Fibroblast of lung (primary cell): ENCODE data around the gene PPM1A. TPM values are rescaled to one million over a fixed set of nuclear protein-coding genes. Genes with fewer than 3 reads are reported as not detected.

Experiments used
- DNase-seq, 2 donors: peaks; one replicate each; pipeline versions ENCODE4 v3.0.0 to v3.0.0-alpha.2; 2010; ENCODE audit warnings: low read depth in 2 of 2
- H2AFZ ChIP-seq: 2 replicates; pipeline ENCODE4 v1.5.1; 2012; ENCODE audit warnings: low read length, control low read depth, inconsistent platforms
- H3K27ac ChIP-seq: 2 replicates; pipeline ENCODE4 v1.5.1; 2011; ENCODE audit warnings: low read length, control low read depth; ENCODE audit not compliant: insufficient read depth
- H3K27me3 ChIP-seq: 2 replicates; pipeline ENCODE4 v1.5.1; 2011; ENCODE audit warnings: mild to moderate bottlenecking, low read length; ENCODE audit not compliant: control insufficient read depth, insufficient read depth
- H3K36me3 ChIP-seq: 2 replicates; pipeline ENCODE4 v1.5.1; 2011; ENCODE audit warnings: low read length; ENCODE audit not compliant: control insufficient read depth, insufficient read depth
- H3K4me1 ChIP-seq: 2 replicates; pipeline ENCODE4 v1.5.1; 2011; ENCODE audit warnings: low read length; ENCODE audit not compliant: control insufficient read depth, insufficient read depth; ENCODE audit errors: extremely low read depth
- H3K4me2 ChIP-seq: 2 replicates; pipeline ENCODE4 v1.5.1; 2011; ENCODE audit warnings: low read length, control low read depth; ENCODE audit not compliant: insufficient read depth; ENCODE audit errors: extremely low read depth
- H3K4me3 ChIP-seq, 4 experiments: fragments of 200-600 bp in 1 of 4; sonication (generic) in 1 of 4; replicated peaks in 1 of 4; 2 replicates each; pipeline ENCODE4 v1.5.1; 2011 to 2016; ENCODE audit warnings: low read length in 4 of 4, low read depth in 3 of 4, mild to moderate bottlenecking in 3 of 4, control low read depth in 2 of 4, inconsistent platforms in 1 of 4, mixed read lengths in 1 of 4; ENCODE audit not compliant: insufficient read depth in 1 of 4; ENCODE audit errors: control extremely low read depth in 1 of 4
- H3K79me2 ChIP-seq: 2 replicates; pipeline ENCODE4 v1.5.1; 2012; ENCODE audit warnings: mild to moderate bottlenecking, low read length, inconsistent platforms; ENCODE audit not compliant: control insufficient read depth, insufficient read depth
- H3K9ac ChIP-seq: 2 replicates; pipeline ENCODE4 v1.5.1; 2011; ENCODE audit warnings: mild to moderate bottlenecking, low read length, control low read depth; ENCODE audit not compliant: insufficient read depth
- H3K9me3 ChIP-seq: 2 replicates; pipeline ENCODE4 v1.5.1; 2012; ENCODE audit warnings: low read depth, low read length; ENCODE audit not compliant: control insufficient read depth, insufficient read depth
- H4K20me1 ChIP-seq: 2 replicates; pipeline ENCODE4 v1.5.1; 2011; ENCODE audit warnings: low read length; ENCODE audit not compliant: control insufficient read depth, insufficient read depth; ENCODE audit errors: extremely low read depth
- EZH2 ChIP-seq: IDR thresholded peaks from 2 replicates; pipeline ENCODE4 v1.5.1; 2012; ENCODE audit warnings: low read length, control low read depth, mild to moderate bottlenecking; ENCODE audit errors: missing control alignments
- polyA plus RNA-seq, 2 donors: library from polyadenylated mRNA; depleted of rRNA in 1 of 2; stranded (reverse) in 1 of 2; unstranded in 1 of 2; fragments of >200 nt; gene quantifications; 2 replicates each; pipeline ENCODE4 v1.2.1, GENCODE V29; 2011 to 2012; ENCODE audit warnings: missing spikeins in 1 of 2
- total RNA-seq: library from RNA; depleted of rRNA; stranded (reverse); fragments of >200 nt; gene quantifications from 2 replicates; pipeline ENCODE4 v1.2.1, GENCODE V29; 2014
- TF ChIP-seq, protein P1 (sequence below), 2 donors: IDR thresholded peaks in 1 of 2; conservative IDR thresholded peaks in 1 of 2; 1 replicate in 1 of 2; 2 replicates in 1 of 2; pipeline ENCODE4 v1.5.1; 2011 to 2012; ENCODE audit warnings: low read length in 2 of 2, control low read depth in 1 of 2, inconsistent platforms in 1 of 2, low read depth in 1 of 2, mild to moderate bottlenecking in 1 of 2

PPM1A gene
- total and polyA plus RNA-seq, 2 donors (not counting 1 experiment from before 2014, with no cell fraction given): 25.9 to 51.3 TPM

DNA sequence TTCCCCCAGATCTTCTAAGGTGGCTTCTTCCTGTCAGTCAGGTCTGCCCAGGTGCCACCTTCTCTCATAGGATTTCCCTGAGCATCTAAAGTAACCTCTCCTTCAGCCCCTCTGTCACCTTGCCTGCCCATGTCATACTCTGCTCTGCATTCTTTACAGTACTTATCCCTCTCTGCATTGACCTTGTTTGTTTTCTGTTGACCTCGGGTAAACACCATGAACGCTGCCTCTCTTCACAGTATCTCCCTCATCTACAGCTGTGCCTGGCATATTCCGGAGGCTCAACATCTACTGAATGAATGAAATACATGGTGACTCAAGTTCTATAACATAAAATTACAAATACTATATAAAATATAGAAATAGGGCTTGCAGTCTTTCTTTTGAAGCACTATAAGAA is 10.1 kb upstream of the PPM1A start:
- Histone ChIP-seq H3K9ac (no peak overlapping the region), H3K9me3 (no peaks in the 10 kb centered on the region), H3K36me3 (no peaks in the 10 kb centered on the region), H3K79me2 (no peaks in the 10 kb centered on the region), H3K27ac (no peak overlapping the region), H3K4me3 (no peak overlapping the region), H3K4me2 (no peak overlapping the region), H3K27me3 (no peaks in the 10 kb centered on the region), H4K20me1 (no peaks in the 10 kb centered on the region), H3K4me1 (no peaks in the 10 kb centered on the region), H2AFZ (no peak overlapping the region)
- DNase-seq: no peak
- TF ChIP-seq EZH2: no peak
- TF ChIP-seq, protein P1, sequence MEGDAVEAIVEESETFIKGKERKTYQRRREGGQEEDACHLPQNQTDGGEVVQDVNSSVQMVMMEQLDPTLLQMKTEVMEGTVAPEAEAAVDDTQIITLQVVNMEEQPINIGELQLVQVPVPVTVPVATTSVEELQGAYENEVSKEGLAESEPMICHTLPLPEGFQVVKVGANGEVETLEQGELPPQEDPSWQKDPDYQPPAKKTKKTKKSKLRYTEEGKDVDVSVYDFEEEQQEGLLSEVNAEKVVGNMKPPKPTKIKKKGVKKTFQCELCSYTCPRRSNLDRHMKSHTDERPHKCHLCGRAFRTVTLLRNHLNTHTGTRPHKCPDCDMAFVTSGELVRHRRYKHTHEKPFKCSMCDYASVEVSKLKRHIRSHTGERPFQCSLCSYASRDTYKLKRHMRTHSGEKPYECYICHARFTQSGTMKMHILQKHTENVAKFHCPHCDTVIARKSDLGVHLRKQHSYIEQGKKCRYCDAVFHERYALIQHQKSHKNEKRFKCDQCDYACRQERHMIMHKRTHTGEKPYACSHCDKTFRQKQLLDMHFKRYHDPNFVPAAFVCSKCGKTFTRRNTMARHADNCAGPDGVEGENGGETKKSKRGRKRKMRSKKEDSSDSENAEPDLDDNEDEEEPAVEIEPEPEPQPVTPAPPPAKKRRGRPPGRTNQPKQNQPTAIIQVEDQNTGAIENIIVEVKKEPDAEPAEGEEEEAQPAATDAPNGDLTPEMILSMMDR (conservative IDR thresholded peaks at IDR 0.05 in 1 of 2, IDR thresholded peaks at IDR 0.05 in 1 of 2; ENCODE audit: low read depth in 1 of 2, low read length in 2 of 2): no peak

DNA sequence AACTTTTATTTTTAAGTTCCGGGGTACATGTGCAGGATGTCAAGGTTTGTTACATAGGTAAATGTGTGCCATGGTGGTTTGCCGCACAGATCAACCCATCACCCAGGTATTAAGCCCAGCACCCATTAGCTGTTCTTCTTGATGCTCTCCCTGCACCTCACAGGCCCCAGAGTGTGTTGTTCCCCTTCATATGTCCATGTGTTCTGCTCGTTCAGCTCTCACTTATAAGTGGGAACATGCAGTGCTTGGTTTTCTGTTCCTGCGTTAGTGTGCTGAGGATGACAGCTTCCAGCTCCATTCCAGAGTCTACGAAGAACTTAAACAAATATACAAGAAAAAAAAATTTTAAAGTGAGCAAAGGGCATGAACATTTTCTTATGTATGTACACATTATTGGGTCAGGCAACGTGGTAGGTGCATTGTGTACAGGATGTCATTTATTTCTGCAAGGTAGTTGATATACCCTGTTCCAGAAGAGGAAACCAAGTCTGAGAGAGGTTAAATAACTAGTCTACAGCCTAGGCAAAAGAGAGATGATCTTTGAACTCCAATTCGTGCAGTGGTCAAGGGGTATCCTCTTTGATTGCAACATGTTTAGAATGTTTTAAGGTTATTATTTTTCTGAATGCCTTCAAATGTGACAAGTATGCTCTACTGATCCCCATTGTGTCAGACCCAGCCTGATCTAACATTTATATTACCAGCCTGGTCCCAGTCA is 8.7 kb upstream of the PPM1A start:
- no peaks in the 10 kb centered on the region for H3K4me1 ChIP-seq
- H3K27ac ChIP-seq: no peak overlapping the region
- no peak overlapping the region for H3K4me3 ChIP-seq
- H3K9ac ChIP-seq: no peak overlapping the region
- no peaks in the 10 kb centered on the region for H3K27me3 ChIP-seq
- no peaks in the 10 kb centered on the region for H3K36me3 ChIP-seq
- H3K79me2 ChIP-seq: no peaks in the 10 kb centered on the region
- no peak overlapping the region for H3K4me2 ChIP-seq
- no peak for DNase-seq
- H4K20me1 ChIP-seq: no peaks in the 10 kb centered on the region
- H2AFZ ChIP-seq: no peak overlapping the region
- no peaks in the 10 kb centered on the region for H3K9me3 ChIP-seq
- no peak for TF ChIP-seq EZH2
- TF ChIP-seq, protein P1 (conservative IDR thresholded peaks at IDR 0.05 in 1 of 2, IDR thresholded peaks at IDR 0.05 in 1 of 2; ENCODE audit: low read depth in 1 of 2, low read length in 2 of 2): no peak

DNA sequence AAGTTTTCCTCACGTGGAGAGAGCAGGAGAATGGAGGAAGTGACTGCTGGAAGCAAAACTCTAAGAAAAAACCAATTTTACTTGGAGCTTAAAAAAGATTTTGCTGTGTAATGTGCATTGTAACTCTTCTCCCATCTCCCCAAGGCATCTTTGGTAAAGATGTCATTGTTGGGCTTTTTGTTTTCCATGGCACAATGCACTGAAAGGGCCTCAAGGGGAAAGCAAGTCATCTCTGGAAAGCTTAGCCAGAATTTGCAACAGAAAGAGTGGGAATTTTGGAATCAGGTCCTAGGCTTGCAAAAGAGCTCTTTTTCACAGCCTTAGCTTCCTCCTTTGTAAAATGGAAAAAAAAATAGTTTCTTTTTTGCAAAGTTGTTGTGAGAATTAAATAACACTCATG is 7.9 kb upstream of the PPM1A start:
- DNase-seq: no peak

More for the DNA sequence above, 7.9 kb upstream of the PPM1A start:
- Histone ChIP-seq H3K4me2 (no peak overlapping the region), H3K9me3 (no peaks in the 10 kb centered on the region), H3K27ac (no peak overlapping the region), H4K20me1 (no peaks in the 10 kb centered on the region), H2AFZ (no peak overlapping the region), H3K9ac (no peak overlapping the region), H3K4me3 (no peak overlapping the region), H3K27me3 (no peaks in the 10 kb centered on the region), H3K79me2 (no peaks in the 10 kb centered on the region), H3K36me3 (no peaks in the 10 kb centered on the region), H3K4me1 (no peaks in the 10 kb centered on the region)
- TF ChIP-seq, protein P1 (conservative IDR thresholded peaks at IDR 0.05 in 1 of 2, IDR thresholded peaks at IDR 0.05 in 1 of 2; ENCODE audit: low read depth in 1 of 2, low read length in 2 of 2): no peak
- no peak for TF ChIP-seq EZH2
